Loucy (cell line): ENCODE results near the gene PARN.

Experiments used
- H2AFZ ChIP-seq: fragments of 200-600 bp; sonication (generic); 2 replicates; pipeline ENCODE4 v1.6.0; 2016; ENCODE audit warnings: antibody characterized with exemption, mild to moderate bottlenecking, low read length, moderate library complexity
- H3F3A ChIP-seq: fragments of 200-600 bp; 2 replicates; pipeline ENCODE4 v1.6.0; 2016; ENCODE audit warnings: antibody characterized with exemption, low read depth, mild to moderate bottlenecking
- H3K27me3 ChIP-seq: fragments of 200-600 bp; sonication (generic); 2 replicates; pipeline ENCODE4 v1.6.1; 2014; ENCODE audit warnings: low read length, mild to moderate bottlenecking; ENCODE audit not compliant: insufficient read depth, poor library complexity, severe bottlenecking
- H3K36me3 ChIP-seq: fragments of 200-600 bp; sonication (generic); 2 replicates; pipeline ENCODE4 v1.6.1; 2016; ENCODE audit warnings: low read length; ENCODE audit not compliant: insufficient read depth
- H3K4me1 ChIP-seq: fragments of 200-600 bp; sonication (generic); 2 replicates; pipeline ENCODE4 v1.5.1; 2014; ENCODE audit warnings: low read length, mild to moderate bottlenecking; ENCODE audit not compliant: insufficient read depth, poor library complexity, severe bottlenecking
- H3K4me2 ChIP-seq: fragments of 200-600 bp; sonication (generic); 2 replicates; pipeline ENCODE4 v1.6.0; 2014; ENCODE audit warnings: antibody characterized with exemption, low read length, low read depth, mild to moderate bottlenecking; ENCODE audit not compliant: poor library complexity, severe bottlenecking
- H3K4me3 ChIP-seq: fragments of 200-600 bp; sonication (generic); 2 replicates; pipeline ENCODE4 v1.5.1; 2014; ENCODE audit warnings: low read length, mild to moderate bottlenecking, mixed read lengths; ENCODE audit not compliant: poor library complexity, severe bottlenecking
- H3K79me2 ChIP-seq: fragments of 200-600 bp; sonication (generic); 2 replicates; pipeline ENCODE4 v1.6.1; 2014; ENCODE audit warnings: low read length; ENCODE audit not compliant: insufficient read depth
- H3K9ac ChIP-seq: fragments of 200-600 bp; sonication (generic); 2 replicates; pipeline ENCODE4 v1.6.0; 2014; ENCODE audit warnings: mild to moderate bottlenecking, low read depth, low read length, moderate library complexity; ENCODE audit not compliant: poor library complexity, severe bottlenecking
- H3K9me2 ChIP-seq: fragments of 200-600 bp; sonication (generic); replicated peaks from 2 replicates; pipeline ENCODE4 v1.6.1; 2016; ENCODE audit warnings: low read depth, low read length, mixed read lengths
- H3K9me3 ChIP-seq: fragments of 200-600 bp; sonication (generic); 2 replicates; pipeline ENCODE4 v1.6.1; 2014; ENCODE audit warnings: mild to moderate bottlenecking, antibody characterized with exemption, low read length, low read depth; ENCODE audit not compliant: insufficient read depth
- H4K20me1 ChIP-seq: fragments of 200-600 bp; sonication (generic); 2 replicates; pipeline ENCODE4 v1.6.0; 2014; ENCODE audit warnings: antibody characterized with exemption, low read length, mild to moderate bottlenecking; ENCODE audit not compliant: insufficient read depth, poor library complexity, severe bottlenecking
- CTCF ChIP-seq: fragments of 200-600 bp; sonication (generic); conservative IDR thresholded peaks from 2 replicates; pipeline ENCODE4 v1.5.1; 2014; ENCODE audit warnings: mild to moderate bottlenecking, antibody characterized with exemption, low read length
- EZH2phosphoT487 ChIP-seq: fragments of 200-600 bp; IDR thresholded peaks from 2 replicates; pipeline ENCODE4 v1.6.1; 2018; ENCODE audit warnings: antibody characterized with exemption, mild to moderate bottlenecking, moderate library complexity, borderline replicate concordance

Gene PARN

GRCh38 chr16:14629612-14629918 lies 495 bp downstream of the PARN start:
- H3K4me2 ChIP-seq, result peak overlapping the region; percentile 94
- no peaks in the 10 kb centered on the region; the same call in 1 of the 2 replicates for H3K36me3 ChIP-seq
- no peaks in the 10 kb centered on the region for H3K9me2 ChIP-seq
- TF ChIP-seq CTCF (no peak), EZH2phosphoT487 (no peak)
- H3K79me2 ChIP-seq, result peaks cover 40% of the 10 kb centered on the region
- H3K4me1 ChIP-seq, result peaks cover 4% of the 10 kb centered on the region
- peak overlapping the region; percentile 95 for H3K9ac ChIP-seq
- peaks cover 18% of the 10 kb centered on the region for H4K20me1 ChIP-seq
- H3K27me3 ChIP-seq, result no peaks in the 10 kb centered on the region
- H3K4me3 ChIP-seq, result peak overlapping the region; percentile 96
- no peaks in the 10 kb centered on the region for H3F3A ChIP-seq
- peak overlapping the region; percentile 39; the same call in 1 of the 2 replicates for H2AFZ ChIP-seq
- H3K9me3 ChIP-seq, result no peaks in the 10 kb centered on the region

DNA sequence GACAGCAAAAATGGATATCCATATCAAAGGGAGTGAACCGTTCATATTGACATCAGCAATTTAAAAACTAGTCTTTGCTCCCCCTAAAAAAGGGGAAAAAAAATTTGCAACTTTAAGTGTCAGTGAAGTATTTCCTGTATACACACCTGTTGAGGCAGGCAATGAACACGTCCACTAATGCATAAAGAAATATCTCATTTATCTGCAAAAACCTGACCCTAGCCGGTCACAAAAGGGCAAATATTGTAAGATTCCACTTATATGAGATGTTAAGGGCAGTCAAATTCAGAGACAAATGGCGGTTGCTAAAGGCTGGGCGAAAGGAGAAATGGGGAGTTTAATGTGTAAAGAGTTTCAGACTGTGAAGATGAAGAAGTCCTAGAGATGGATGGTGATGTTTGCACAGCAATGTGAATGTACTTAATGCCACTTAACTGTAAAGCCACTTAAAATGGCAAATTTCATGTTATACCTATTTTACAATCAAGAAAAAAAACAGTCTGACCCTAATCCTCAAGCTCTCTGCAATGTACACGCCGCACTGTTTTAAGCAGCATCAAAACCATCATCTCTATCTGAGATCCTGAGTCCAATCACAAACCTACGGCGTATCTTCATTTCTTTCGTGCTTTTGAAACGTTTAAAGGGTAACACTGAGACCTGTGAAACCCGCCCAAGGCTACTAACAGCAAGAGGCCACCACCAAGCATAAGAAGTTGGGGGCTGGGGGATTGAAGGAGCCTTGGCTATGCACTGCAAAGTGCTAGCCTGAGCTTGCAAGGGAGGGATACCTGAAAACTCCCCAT lies 1.1 kb downstream of the PARN start:
- Histone ChIP-seq H3K4me1 (peaks cover 4% of the 10 kb centered on the region), H2AFZ (no peak overlapping the region)

GRCh38 chr16:14627078-14627477 lies 3.0 kb downstream of the PARN start:
- no peaks in the 10 kb centered on the region for H3F3A ChIP-seq

More for the DNA sequence above, 1.1 kb downstream of the PARN start:
- no peaks in the 10 kb centered on the region for H3K27me3 ChIP-seq
- TF ChIP-seq EZH2phosphoT487 (no peak), CTCF (no peak)
- peaks cover 34% of the 10 kb centered on the region for H3K79me2 ChIP-seq
- peak overlapping the region; percentile 96 for H3K4me3 ChIP-seq
- no peaks in the 10 kb centered on the region for H3K9me3 ChIP-seq
- H3K4me2 ChIP-seq, result peak overlapping the region; percentile 94
- H4K20me1 ChIP-seq, result peaks cover 13% of the 10 kb centered on the region
- peak overlapping the region; percentile 95 for H3K9ac ChIP-seq
- no peaks in the 10 kb centered on the region; the same call in 1 of the 2 replicates for H3K36me3 ChIP-seq
- no peaks in the 10 kb centered on the region for H3K9me2 ChIP-seq
- no peaks in the 10 kb centered on the region for H3F3A ChIP-seq

More at GRCh38 chr16:14627078-14627477, 3.0 kb downstream of the PARN start:
- Histone ChIP-seq H3K36me3 (no peaks in the 10 kb centered on the region; the same call in 1 of the 2 replicates), H2AFZ (no peak overlapping the region), H3K4me1 (peaks cover 4% of the 10 kb centered on the region), H3K9me3 (no peaks in the 10 kb centered on the region), H3K79me2 (peaks cover 22% of the 10 kb centered on the region), H3K4me2 (no peak overlapping the region), H3K27me3 (no peaks in the 10 kb centered on the region), H3K9me2 (no peaks in the 10 kb centered on the region), H4K20me1 (peaks cover 5% of the 10 kb centered on the region), H3K9ac (no peak overlapping the region), H3K4me3 (no peak overlapping the region)
- TF ChIP-seq CTCF, result no peak
- no peak for TF ChIP-seq EZH2phosphoT487
